Tibial nerve (tissue), 4 donors: ENCODE data around the gene MANBA. TPM values are rescaled to one million over a fixed set of nuclear protein-coding genes. Genes with fewer than 3 reads are reported as not detected.
A peak's percentile ranks its signal among the peaks of the same experiment; 100 is the strongest.

Source experiments
- DNase-seq, 2 donors: peaks; one replicate each; pipeline ENCODE4 v3.0.0-alpha.2; 2019; ENCODE audit warnings: low spot score in 2 of 2
- H3K27ac ChIP-seq, 4 donors: fragments of 200-600 bp; sonication (generic) in 3 of 4; one replicate each; pipeline ENCODE4 v1.5.1; 2017 to 2019; ENCODE audit warnings: mild to moderate bottlenecking in 1 of 4
- H3K27me3 ChIP-seq, 2 donors: fragments of 200-600 bp; sonication (generic) in 1 of 2; one replicate each; pipeline versions ENCODE4 v1.5.1 to v1.6.0; 2017 to 2019
- H3K36me3 ChIP-seq, 3 donors: fragments of 200-600 bp; sonication (generic); one replicate each; pipeline ENCODE4 v1.5.1; 2018 to 2019
- H3K4me1 ChIP-seq, 4 donors: fragments of 200-600 bp; sonication (generic) in 3 of 4; one replicate each; pipeline ENCODE4 v1.5.1; 2017 to 2019
- H3K4me3 ChIP-seq, 4 donors: fragments of 200-600 bp; sonication (generic) in 3 of 4; one replicate each; pipeline ENCODE4 v1.5.1; 2017 to 2019; ENCODE audit warnings: mild to moderate bottlenecking in 1 of 4, moderate library complexity in 1 of 4
- H3K9me3 ChIP-seq, 4 donors: fragments of 200-600 bp; sonication (generic) in 3 of 4; one replicate each; pipeline ENCODE4 v1.5.1; 2017 to 2019
- CTCF ChIP-seq, 5 experiments: fragments of 200-600 bp in 3 of 5; fragments of 450-650 bp in 2 of 5; sonication (generic) in 3 of 5; IDR thresholded peaks; one replicate each; pipeline ENCODE4 v1.5.1; 2016 to 2019; ENCODE audit warnings: antibody characterized with exemption in 5 of 5, mild to moderate bottlenecking in 3 of 5, moderate library complexity in 2 of 5
- EP300 ChIP-seq, 2 donors: sonication (generic); formaldehyde crosslinking; IDR thresholded peaks; one replicate each; pipeline ENCODE4 v1.6.1; 2017; ENCODE audit warnings: antibody characterized with exemption in 2 of 2, mild to moderate bottlenecking in 1 of 2
- POLR2A ChIP-seq, 2 donors: fragments of 450-650 bp; IDR thresholded peaks; one replicate each; pipeline ENCODE4 v1.6.1; 2017; ENCODE audit warnings: antibody characterized with exemption in 2 of 2, mild to moderate bottlenecking in 2 of 2, moderate library complexity in 2 of 2
- WGBS, 2 donors: methylation state at CpG; one replicate each; pipeline ENCODE4 v1.1.5; 2018; 5-methylcytosine and 5-hydroxymethylcytosine counted together
- total RNA-seq, 4 donors: library from RNA; depleted of rRNA; stranded (reverse); fragments of >200 nt; gene quantifications; one replicate each; pipeline ENCODE4 v1.1.0, GENCODE V29; 2016

MANBA gene
- total RNA-seq, result 10 to 100 TPM; 26.1 to 38.1 (median 31.9) TPM

- no peaks in the 10 kb centered on the region for H3K36me3 ChIP-seq
- peaks cover 0 to 29% (median 0%) of the 10 kb centered on the region in 4 donors for H3K4me1 ChIP-seq
- no peaks in the 10 kb centered on the region for H3K27me3 ChIP-seq
- DNase-seq, result peak; percentile 71
- H3K27ac ChIP-seq, result peak within 1 kb of the TSS; percentile 50 to 85 (median 81)
- H3K4me3 ChIP-seq, result peak within 1 kb of the TSS; percentile 73 to 92 (median 91)
- peak; percentile 65 to 73 for TF ChIP-seq POLR2A (IDR thresholded peaks at IDR 0.05)
- peak in 1 of 5 experiments; percentile 22 for TF ChIP-seq CTCF (IDR thresholded peaks at IDR 0.05)
- TF ChIP-seq EP300 (IDR thresholded peaks at IDR 0.05), result peak; percentile 67 to 92
- 0 to 1% methylated on average over 13 to 34 of the region's 60 CpGs for WGBS, 2 donors
- H3K9me3 ChIP-seq, result no peaks in the 10 kb centered on the region
Measured at GRCh38 chr4:102760645-102761295, at the start of gene MANBA. TSS of gene MANBA (minus strand) at chr4:102760968. CDS start at chr4:102760894, 74 bp downstream.

GRCh38 chr4:102809691-102810090, 48.9 kb upstream of the MANBA start:
- Histone ChIP-seq H3K27ac (no peak overlapping the region), H3K4me1 (peaks cover 0 to 93% (median 40%) of the 10 kb centered on the region in 4 donors), H3K4me3 (no peak overlapping the region), H3K27me3 (no peaks in the 10 kb centered on the region), H3K36me3 (peaks cover 0 to 22% (median 0%) of the 10 kb centered on the region in 3 donors), H3K9me3 (no peaks in the 10 kb centered on the region)
- DNase-seq, result no peak
- WGBS, 2 donors, result 87 to 89% methylated on average over 2 of the region's 2 CpGs
- no peak for TF ChIP-seq EP300 (IDR thresholded peaks at IDR 0.05)

GRCh38 chr4:102809190-102809589, 48.4 kb upstream of the MANBA start:
- Histone ChIP-seq H3K27ac (no peak overlapping the region), H3K27me3 (no peaks in the 10 kb centered on the region), H3K4me1 (peaks cover 0 to 90% (median 37%) of the 10 kb centered on the region in 4 donors), H3K36me3 (peaks cover 0 to 27% (median 0%) of the 10 kb centered on the region in 3 donors), H3K4me3 (no peak overlapping the region), H3K9me3 (no peaks in the 10 kb centered on the region)
- no peak for DNase-seq
- TF ChIP-seq POLR2A (IDR thresholded peaks at IDR 0.05) (no peak), EP300 (IDR thresholded peaks at IDR 0.05) (no peak), CTCF (IDR thresholded peaks at IDR 0.05) (no peak)
- 42 to 51% methylated on average over 3 of the region's 3 CpGs for WGBS, 2 donors

GRCh38 chr4:102808009-102808408, 47.2 kb upstream of the MANBA start:
- Histone ChIP-seq H3K4me3 (no peak overlapping the region), H3K9me3 (no peaks in the 10 kb centered on the region), H3K27ac (no peak overlapping the region), H3K27me3 (no peaks in the 10 kb centered on the region), H3K36me3 (peaks cover 0 to 37% (median 0%) of the 10 kb centered on the region in 3 donors), H3K4me1 (peaks cover 0 to 78% (median 33%) of the 10 kb centered on the region in 4 donors)
- DNase-seq, result no peak
- TF ChIP-seq POLR2A (IDR thresholded peaks at IDR 0.05) (no peak), EP300 (IDR thresholded peaks at IDR 0.05) (no peak), CTCF (IDR thresholded peaks at IDR 0.05) (no peak)
- 57 to 61% methylated on average over 2 of the region's 2 CpGs for WGBS, 2 donors

GRCh38 chr4:102807345-102807744, 46.6 kb upstream of the MANBA start:
- TF ChIP-seq EP300 (IDR thresholded peaks at IDR 0.05) (no peak), CTCF (IDR thresholded peaks at IDR 0.05) (no peak), POLR2A (IDR thresholded peaks at IDR 0.05) (no peak)
- DNase-seq, result no peak
- H3K36me3 ChIP-seq, result peaks cover 0 to 39% (median 0%) of the 10 kb centered on the region in 3 donors
- H3K4me3 ChIP-seq, result no peak overlapping the region
- H3K4me1 ChIP-seq, result peaks cover 0 to 72% (median 27%) of the 10 kb centered on the region in 4 donors
- WGBS, 2 donors, result 36 to 41% methylated on average over 1 of the region's 1 CpG
- no peaks in the 10 kb centered on the region for H3K27me3 ChIP-seq
- H3K9me3 ChIP-seq, result no peaks in the 10 kb centered on the region
- H3K27ac ChIP-seq, result no peak overlapping the region
